ENCODE measurements around the gene SAP30.

DNA sequence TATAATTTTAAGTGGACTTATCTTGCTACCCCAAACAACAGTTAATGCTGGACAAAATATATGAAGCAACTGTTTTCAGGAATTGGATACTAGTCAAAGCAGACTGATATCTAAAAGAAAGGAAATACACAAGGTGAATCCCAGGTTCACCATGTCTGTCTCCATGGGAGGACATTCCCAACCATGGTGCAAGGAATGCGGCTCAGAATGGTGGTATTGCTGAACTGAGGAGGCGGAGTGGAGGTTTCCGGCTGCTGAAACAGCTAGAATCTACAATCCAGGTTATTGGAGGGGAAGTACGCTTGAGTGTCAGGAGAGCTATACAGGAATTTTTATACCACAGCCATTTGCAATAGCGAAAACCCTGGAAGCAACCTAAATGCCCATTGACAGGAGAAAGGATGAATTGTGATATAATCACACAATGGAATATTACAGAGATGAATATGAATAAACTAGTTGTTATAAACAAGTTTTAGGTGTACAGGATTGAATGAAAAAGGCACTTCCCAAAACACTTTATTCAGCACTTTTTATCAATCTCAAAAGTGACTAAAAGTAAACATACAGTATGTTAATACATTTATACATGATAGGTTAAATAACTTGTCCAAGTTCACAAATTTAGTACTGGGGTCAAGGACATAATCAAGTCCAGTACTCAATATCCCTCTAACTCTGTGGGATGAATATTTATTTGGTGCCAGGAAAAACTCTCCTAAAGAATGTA lies 45.6 kb upstream of the SAP30 start:
- TF ChIP-seq, protein P1, sequence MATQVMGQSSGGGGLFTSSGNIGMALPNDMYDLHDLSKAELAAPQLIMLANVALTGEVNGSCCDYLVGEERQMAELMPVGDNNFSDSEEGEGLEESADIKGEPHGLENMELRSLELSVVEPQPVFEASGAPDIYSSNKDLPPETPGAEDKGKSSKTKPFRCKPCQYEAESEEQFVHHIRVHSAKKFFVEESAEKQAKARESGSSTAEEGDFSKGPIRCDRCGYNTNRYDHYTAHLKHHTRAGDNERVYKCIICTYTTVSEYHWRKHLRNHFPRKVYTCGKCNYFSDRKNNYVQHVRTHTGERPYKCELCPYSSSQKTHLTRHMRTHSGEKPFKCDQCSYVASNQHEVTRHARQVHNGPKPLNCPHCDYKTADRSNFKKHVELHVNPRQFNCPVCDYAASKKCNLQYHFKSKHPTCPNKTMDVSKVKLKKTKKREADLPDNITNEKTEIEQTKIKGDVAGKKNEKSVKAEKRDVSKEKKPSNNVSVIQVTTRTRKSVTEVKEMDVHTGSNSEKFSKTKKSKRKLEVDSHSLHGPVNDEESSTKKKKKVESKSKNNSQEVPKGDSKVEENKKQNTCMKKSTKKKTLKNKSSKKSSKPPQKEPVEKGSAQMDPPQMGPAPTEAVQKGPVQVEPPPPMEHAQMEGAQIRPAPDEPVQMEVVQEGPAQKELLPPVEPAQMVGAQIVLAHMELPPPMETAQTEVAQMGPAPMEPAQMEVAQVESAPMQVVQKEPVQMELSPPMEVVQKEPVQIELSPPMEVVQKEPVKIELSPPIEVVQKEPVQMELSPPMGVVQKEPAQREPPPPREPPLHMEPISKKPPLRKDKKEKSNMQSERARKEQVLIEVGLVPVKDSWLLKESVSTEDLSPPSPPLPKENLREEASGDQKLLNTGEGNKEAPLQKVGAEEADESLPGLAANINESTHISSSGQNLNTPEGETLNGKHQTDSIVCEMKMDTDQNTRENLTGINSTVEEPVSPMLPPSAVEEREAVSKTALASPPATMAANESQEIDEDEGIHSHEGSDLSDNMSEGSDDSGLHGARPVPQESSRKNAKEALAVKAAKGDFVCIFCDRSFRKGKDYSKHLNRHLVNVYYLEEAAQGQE (IDR thresholded peaks at IDR 0.05; ENCODE audit: low read depth, low read length): no peak
- no peak for TF ChIP-seq JUND (IDR thresholded peaks at IDR 0.05; ENCODE audit: low read depth, low read length)
- TF ChIP-seq, protein P2, sequence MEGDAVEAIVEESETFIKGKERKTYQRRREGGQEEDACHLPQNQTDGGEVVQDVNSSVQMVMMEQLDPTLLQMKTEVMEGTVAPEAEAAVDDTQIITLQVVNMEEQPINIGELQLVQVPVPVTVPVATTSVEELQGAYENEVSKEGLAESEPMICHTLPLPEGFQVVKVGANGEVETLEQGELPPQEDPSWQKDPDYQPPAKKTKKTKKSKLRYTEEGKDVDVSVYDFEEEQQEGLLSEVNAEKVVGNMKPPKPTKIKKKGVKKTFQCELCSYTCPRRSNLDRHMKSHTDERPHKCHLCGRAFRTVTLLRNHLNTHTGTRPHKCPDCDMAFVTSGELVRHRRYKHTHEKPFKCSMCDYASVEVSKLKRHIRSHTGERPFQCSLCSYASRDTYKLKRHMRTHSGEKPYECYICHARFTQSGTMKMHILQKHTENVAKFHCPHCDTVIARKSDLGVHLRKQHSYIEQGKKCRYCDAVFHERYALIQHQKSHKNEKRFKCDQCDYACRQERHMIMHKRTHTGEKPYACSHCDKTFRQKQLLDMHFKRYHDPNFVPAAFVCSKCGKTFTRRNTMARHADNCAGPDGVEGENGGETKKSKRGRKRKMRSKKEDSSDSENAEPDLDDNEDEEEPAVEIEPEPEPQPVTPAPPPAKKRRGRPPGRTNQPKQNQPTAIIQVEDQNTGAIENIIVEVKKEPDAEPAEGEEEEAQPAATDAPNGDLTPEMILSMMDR (IDR thresholded peaks at IDR 0.05 in 2 of 3, conservative IDR thresholded peaks at IDR 0.05 in 1 of 3; ENCODE audit: control insufficient read depth in 2 of 3, extremely low read depth in 1 of 3, insufficient read depth in 1 of 3, low read depth in 3 of 3, low read length in 3 of 3): no peak
- TF ChIP-seq CEBPB (IDR thresholded peaks at IDR 0.05; ENCODE audit: borderline replicate concordance in 1 of 2, low read depth in 2 of 2, low read length in 2 of 2): no peak
- TF ChIP-seq SIN3A (IDR thresholded peaks at IDR 0.05; ENCODE audit: low read depth, low read length): no peak
- no peak for TF ChIP-seq NR2C2 (IDR thresholded peaks at IDR 0.05; ENCODE audit: borderline replicate concordance, control insufficient read depth, insufficient read length, low read depth)
- TF ChIP-seq SIX5 (IDR thresholded peaks at IDR 0.05; ENCODE audit: low read depth, low read length, severe bottlenecking): no peak
- TF ChIP-seq CHD2 (IDR thresholded peaks at IDR 0.05; ENCODE audit: borderline replicate concordance, low read depth, low read length): no peak
- no peak for TF ChIP-seq TARDBP (IDR thresholded peaks at IDR 0.05; ENCODE audit: borderline replicate concordance)
- TF ChIP-seq, protein P3, sequence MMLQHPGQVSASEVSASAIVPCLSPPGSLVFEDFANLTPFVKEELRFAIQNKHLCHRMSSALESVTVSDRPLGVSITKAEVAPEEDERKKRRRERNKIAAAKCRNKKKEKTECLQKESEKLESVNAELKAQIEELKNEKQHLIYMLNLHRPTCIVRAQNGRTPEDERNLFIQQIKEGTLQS (IDR thresholded peaks at IDR 0.05; ENCODE audit: borderline replicate concordance, extremely low read depth, low read depth, low read length): no peak
- TF ChIP-seq, protein P4, sequence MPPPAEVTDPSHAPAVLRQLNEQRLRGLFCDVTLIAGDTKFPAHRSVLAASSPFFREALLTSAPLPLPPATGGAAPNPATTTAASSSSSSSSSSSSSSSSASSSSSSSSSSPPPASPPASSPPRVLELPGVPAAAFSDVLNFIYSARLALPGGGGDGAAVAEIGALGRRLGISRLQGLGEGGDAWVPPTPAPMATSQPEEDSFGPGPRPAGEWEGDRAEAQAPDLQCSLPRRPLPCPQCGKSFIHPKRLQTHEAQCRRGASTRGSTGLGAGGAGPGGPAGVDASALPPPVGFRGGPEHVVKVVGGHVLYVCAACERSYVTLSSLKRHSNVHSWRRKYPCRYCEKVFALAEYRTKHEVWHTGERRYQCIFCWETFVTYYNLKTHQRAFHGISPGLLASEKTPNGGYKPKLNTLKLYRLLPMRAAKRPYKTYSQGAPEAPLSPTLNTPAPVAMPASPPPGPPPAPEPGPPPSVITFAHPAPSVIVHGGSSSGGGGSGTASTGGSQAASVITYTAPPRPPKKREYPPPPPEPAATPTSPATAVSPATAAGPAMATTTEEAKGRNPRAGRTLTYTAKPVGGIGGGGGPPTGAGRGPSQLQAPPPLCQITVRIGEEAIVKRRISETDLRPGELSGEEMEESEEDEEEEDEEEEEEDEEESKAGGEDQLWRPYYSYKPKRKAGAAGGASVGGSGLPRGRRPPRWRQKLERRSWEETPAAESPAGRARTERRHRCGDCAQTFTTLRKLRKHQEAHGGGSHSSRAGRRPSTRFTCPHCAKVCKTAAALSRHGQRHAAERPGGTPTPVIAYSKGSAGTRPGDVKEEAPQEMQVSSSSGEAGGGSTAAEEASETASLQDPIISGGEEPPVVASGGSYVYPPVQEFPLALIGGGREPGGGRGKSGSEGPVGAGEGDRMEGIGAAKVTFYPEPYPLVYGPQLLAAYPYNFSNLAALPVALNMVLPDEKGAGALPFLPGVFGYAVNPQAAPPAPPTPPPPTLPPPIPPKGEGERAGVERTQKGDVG (CRISPR knock-in tag; IDR thresholded peaks at IDR 0.05): no peak
- TF ChIP-seq BACH1 (IDR thresholded peaks at IDR 0.05; ENCODE audit: borderline replicate concordance): no peak
